Epithelial cell of proximal tubule (primary cell): ENCODE results near the gene SKAP1. TPM values are rescaled to one million over a fixed set of nuclear protein-coding genes. Genes with fewer than 3 reads are reported as not detected.
"Not testable (repeated sequence)": the region's sequence is repeated elsewhere in the genome, so short reads cannot be mapped to it uniquely, and the experiment has no call there.

Source experiments
- DNase-seq: peaks from one replicate; pipeline ENCODE4 v3.0.0-alpha.2; 2011; ENCODE audit warnings: low read depth
- H3K4me3 ChIP-seq: 2 replicates; pipeline ENCODE4 v1.5.1; 2011; ENCODE audit warnings: low read depth, mild to moderate bottlenecking, low read length
- CTCF ChIP-seq: conservative IDR thresholded peaks from 2 replicates; pipeline ENCODE4 v1.5.1; 2012; ENCODE audit warnings: low read depth, mild to moderate bottlenecking, low read length
- total RNA-seq: library from RNA; depleted of rRNA; stranded (reverse); fragments of >200 nt; gene quantifications from 2 replicates; pipeline ENCODE4 v1.2.3, GENCODE V29; 2015

SKAP1 gene
- total RNA-seq, 1 donor from 2014 or later = 11.4 TPM

- no peak for DNase-seq
- H3K4me3 ChIP-seq = no peak overlapping the region
- TF ChIP-seq CTCF = no peak
These were observed 29.2 kb upstream of the SKAP1 start for GRCh38 chr17:48459070-48459844.

GRCh38 chr17:48457080-48457836 is 27.2 kb upstream of the SKAP1 start:
- peak; percentile 94 for TF ChIP-seq CTCF
- H3K4me3 ChIP-seq = peak overlapping the region; percentile 46
- no peak for DNase-seq

- no peak overlapping the region for H3K4me3 ChIP-seq
- DNase-seq = no peak
- TF ChIP-seq CTCF = no peak
These were observed 26.6 kb upstream of the SKAP1 start for GRCh38 chr17:48456589-48456988.

GRCh38 chr17:48455791-48456190 is 25.8 kb upstream of the SKAP1 start:
- no peak for TF ChIP-seq CTCF
- H3K4me3 ChIP-seq = no peak overlapping the region
- no peak for DNase-seq

GRCh38 chr17:48453447-48453846 is 23.4 kb upstream of the SKAP1 start:
- no peak overlapping the region for H3K4me3 ChIP-seq
- DNase-seq = no peak
- no peak for TF ChIP-seq CTCF

- DNase-seq = no peak
- no peak overlapping the region for H3K4me3 ChIP-seq
- TF ChIP-seq CTCF = no peak
These were observed 21.5 kb upstream of the SKAP1 start for GRCh38 chr17:48451489-48451888.

GRCh38 chr17:48449335-48449734 is 19.3 kb upstream of the SKAP1 start:
- not testable (repeated sequence) for H3K4me3 ChIP-seq, DNase-seq
